HepG2 (cell line): ENCODE measurements around the gene PARK7. TPM values are rescaled to one million over a fixed set of nuclear protein-coding genes. Genes with fewer than 3 reads are reported as not detected.

Source experiments
- AGO1 ChIP-seq: fragments of 200-400 bp; formaldehyde crosslinking; IDR thresholded peaks from 2 replicates; pipeline ENCODE4 v1.6.1; 2017; ENCODE audit warnings: mild to moderate bottlenecking, low read depth, low read length, moderate library complexity; ENCODE audit not compliant: poor library complexity, severe bottlenecking
- ATM ChIP-seq: fragments of 450-650 bp; IDR thresholded peaks from 2 replicates; pipeline ENCODE4 v1.7.1; 2017; ENCODE audit warnings: mild to moderate bottlenecking, borderline replicate concordance
- DMAP1 ChIP-seq: IDR thresholded peaks from 2 replicates; pipeline ENCODE4 v1.6.1; 2016
- JDP2 ChIP-seq: sonication (generic); formaldehyde crosslinking; IDR thresholded peaks from 2 replicates; pipeline ENCODE4 v1.8.1; 2022; ENCODE audit warnings: missing genetic modification reagents, borderline replicate concordance
- KAT8 ChIP-seq: IDR thresholded peaks from 2 replicates; pipeline ENCODE4 v1.6.1; 2016; ENCODE audit warnings: missing genetic modification reagents, missing compliant biosample characterization
- NR2C2 ChIP-seq: sonication (generic); formaldehyde crosslinking; IDR thresholded peaks from 2 replicates; pipeline ENCODE4 v1.4.0; 2020; ENCODE audit warnings: missing genetic modification reagents, mild to moderate bottlenecking, moderate library complexity, borderline replicate concordance
- ONECUT2 ChIP-seq: sonication (generic); formaldehyde crosslinking; IDR thresholded peaks from 2 replicates; pipeline ENCODE4 v1.4.0; 2020; ENCODE audit warnings: missing genetic modification reagents
- RAD51 ChIP-seq: fragments of 450-650 bp; IDR thresholded peaks from 2 replicates; pipeline ENCODE4 v1.6.1; 2016; ENCODE audit warnings: borderline replicate concordance
- SIX1 ChIP-seq: sonication (generic); formaldehyde crosslinking; IDR thresholded peaks from 2 replicates; pipeline ENCODE4 v1.4.0; 2020; ENCODE audit warnings: missing genetic modification reagents, borderline replicate concordance
- SMYD3 ChIP-seq: sonication (generic); formaldehyde crosslinking; IDR thresholded peaks from 2 replicates; pipeline ENCODE4 v1.8.1; 2023; ENCODE audit warnings: mild to moderate bottlenecking, missing genetic modification reagents
- TEAD3 ChIP-seq: optimal IDR thresholded peaks from 2 replicates; pipeline ENCODE3; 2016; ENCODE audit warnings: borderline replicate concordance
- TFDP1 ChIP-seq: IDR thresholded peaks from 2 replicates; pipeline ENCODE4 v1.6.1; 2016; ENCODE audit warnings: missing compliant biosample characterization, missing genetic modification reagents, borderline replicate concordance
- THYN1 ChIP-seq: sonication (generic); formaldehyde crosslinking; IDR thresholded peaks from 2 replicates; pipeline ENCODE4 v1.8.1; 2023; ENCODE audit warnings: low read depth, mild to moderate bottlenecking, moderate library complexity, missing genetic modification reagents, borderline replicate concordance
- ZFP1 ChIP-seq: IDR thresholded peaks from 2 replicates; pipeline ENCODE4 v1.6.1; 2016
- ZNF484 ChIP-seq: sonication (generic); formaldehyde crosslinking; IDR thresholded peaks from 2 replicates; pipeline ENCODE4 v1.5.1; 2020; ENCODE audit warnings: mild to moderate bottlenecking, low read depth, missing genetic modification reagents, borderline replicate concordance
- ZNF556 ChIP-seq: sonication (generic); formaldehyde crosslinking; IDR thresholded peaks from 2 replicates; pipeline ENCODE4 v1.4.0; 2020; ENCODE audit warnings: mild to moderate bottlenecking, missing genetic modification reagents, borderline replicate concordance
- ZNF766 ChIP-seq: sonication (generic); formaldehyde crosslinking; IDR thresholded peaks from 2 replicates; pipeline ENCODE4 v1.5.0; 2020; ENCODE audit warnings: missing genetic modification reagents, borderline replicate concordance
- ZNF775 ChIP-seq: sonication (generic); formaldehyde crosslinking; IDR thresholded peaks from 2 replicates; pipeline ENCODE4 v1.4.0; 2020; ENCODE audit warnings: missing genetic modification reagents, mild to moderate bottlenecking, moderate library complexity, borderline replicate concordance
- polyA plus RNA-seq, 8 experiments: library from polyadenylated mRNA; depleted of rRNA in 3 of 8; stranded (reverse) in 7 of 8; unstranded in 1 of 8; fragments of >200 nt; fragmentation: Illumina TruSeq in 4 of 8; extraction: Trizol in 4 of 8; gene quantifications; 2 replicates each; pipeline versions ENCODE4 v1.2.1 to v1.2.3, GENCODE V29; 2011 to 2016; ENCODE audit warnings: low read depth in 4 of 8, missing spikeins in 1 of 8, mixed read lengths in 1 of 8; ENCODE audit not compliant: insufficient read depth in 1 of 8
- total RNA-seq, 5 experiments: library from RNA; depleted of rRNA; stranded (reverse); fragments of >200 nt; fragmentation: Illumina TruSeq; extraction: Trizol; gene quantifications; 2 replicates each; pipeline ENCODE4 v1.2.3, GENCODE V29; 2016; ENCODE audit warnings: low read depth in 1 of 5
- TF ChIP-seq, protein P1 (sequence below): sonication (generic); formaldehyde crosslinking; IDR thresholded peaks from 2 replicates; pipeline ENCODE4 v1.4.0; 2020; ENCODE audit warnings: missing genetic modification reagents
- TF ChIP-seq, protein P2 (sequence below): sonication (generic); formaldehyde crosslinking; IDR thresholded peaks from 2 replicates; pipeline ENCODE4 v1.8.1; 2022; ENCODE audit warnings: mild to moderate bottlenecking, missing genetic modification reagents
- TF ChIP-seq, protein P3 (sequence below): sonication (generic); formaldehyde crosslinking; IDR thresholded peaks from 2 replicates; pipeline ENCODE4 v1.5.1; 2020; ENCODE audit warnings: missing genetic modification reagents, mild to moderate bottlenecking, borderline replicate concordance
- TF ChIP-seq, protein P4 (sequence below): sonication (generic); formaldehyde crosslinking; IDR thresholded peaks from 2 replicates; pipeline ENCODE4 v1.4.0; 2020; ENCODE audit warnings: missing genetic modification reagents

PARK7 gene
- total and polyA plus RNA-seq, 2 of the 13 experiments (the other 11 are each of a cell fraction or from before 2014, with no cell fraction given): 212 to 296 TPM

GRCh38 chr1:7961216-7962013, at the start of gene PARK7 (continued):
- TF ChIP-seq KAT8 (CRISPR knock-in tag) (peak; percentile 92), DMAP1 (peak; percentile 80), RAD51 (no peak), TFDP1 (peak; percentile 48; the same call in 1 of the 2 replicates), ZNF556 (CRISPR knock-in tag) (peak; percentile 88; the same call in 1 of the 2 replicates), ZNF766 (CRISPR knock-in tag) (0 out of 2 replicates have a peak, but pooled peaks have one; percentile 75), JDP2 (CRISPR knock-in tag) (no peak), ZNF775 (CRISPR knock-in tag) (no peak), ONECUT2 (CRISPR knock-in tag) (no peak), ZNF484 (CRISPR knock-in tag) (no peak), SIX1 (CRISPR knock-in tag) (no peak), NR2C2 (CRISPR knock-in tag) (peak; percentile 91), AGO1 (peak; percentile 78), ATM (no peak), ZFP1 (CRISPR knock-in tag) (no peak), TEAD3 (CRISPR knock-in tag) (peak; percentile 63), SMYD3 (CRISPR knock-in tag) (peak; percentile 84), THYN1 (no peak)
- TF ChIP-seq, protein P1, sequence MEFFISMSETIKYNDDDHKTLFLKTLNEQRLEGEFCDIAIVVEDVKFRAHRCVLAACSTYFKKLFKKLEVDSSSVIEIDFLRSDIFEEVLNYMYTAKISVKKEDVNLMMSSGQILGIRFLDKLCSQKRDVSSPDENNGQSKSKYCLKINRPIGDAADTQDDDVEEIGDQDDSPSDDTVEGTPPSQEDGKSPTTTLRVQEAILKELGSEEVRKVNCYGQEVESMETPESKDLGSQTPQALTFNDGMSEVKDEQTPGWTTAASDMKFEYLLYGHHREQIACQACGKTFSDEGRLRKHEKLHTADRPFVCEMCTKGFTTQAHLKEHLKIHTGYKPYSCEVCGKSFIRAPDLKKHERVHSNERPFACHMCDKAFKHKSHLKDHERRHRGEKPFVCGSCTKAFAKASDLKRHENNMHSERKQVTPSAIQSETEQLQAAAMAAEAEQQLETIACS (CRISPR knock-in tag): peak; percentile 62; the same call in 1 of the 2 replicates
- TF ChIP-seq, protein P2, sequence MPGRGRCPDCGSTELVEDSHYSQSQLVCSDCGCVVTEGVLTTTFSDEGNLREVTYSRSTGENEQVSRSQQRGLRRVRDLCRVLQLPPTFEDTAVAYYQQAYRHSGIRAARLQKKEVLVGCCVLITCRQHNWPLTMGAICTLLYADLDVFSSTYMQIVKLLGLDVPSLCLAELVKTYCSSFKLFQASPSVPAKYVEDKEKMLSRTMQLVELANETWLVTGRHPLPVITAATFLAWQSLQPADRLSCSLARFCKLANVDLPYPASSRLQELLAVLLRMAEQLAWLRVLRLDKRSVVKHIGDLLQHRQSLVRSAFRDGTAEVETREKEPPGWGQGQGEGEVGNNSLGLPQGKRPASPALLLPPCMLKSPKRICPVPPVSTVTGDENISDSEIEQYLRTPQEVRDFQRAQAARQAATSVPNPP: peak; percentile 45; the same call in 1 of the 2 replicates
- TF ChIP-seq, protein P3, sequence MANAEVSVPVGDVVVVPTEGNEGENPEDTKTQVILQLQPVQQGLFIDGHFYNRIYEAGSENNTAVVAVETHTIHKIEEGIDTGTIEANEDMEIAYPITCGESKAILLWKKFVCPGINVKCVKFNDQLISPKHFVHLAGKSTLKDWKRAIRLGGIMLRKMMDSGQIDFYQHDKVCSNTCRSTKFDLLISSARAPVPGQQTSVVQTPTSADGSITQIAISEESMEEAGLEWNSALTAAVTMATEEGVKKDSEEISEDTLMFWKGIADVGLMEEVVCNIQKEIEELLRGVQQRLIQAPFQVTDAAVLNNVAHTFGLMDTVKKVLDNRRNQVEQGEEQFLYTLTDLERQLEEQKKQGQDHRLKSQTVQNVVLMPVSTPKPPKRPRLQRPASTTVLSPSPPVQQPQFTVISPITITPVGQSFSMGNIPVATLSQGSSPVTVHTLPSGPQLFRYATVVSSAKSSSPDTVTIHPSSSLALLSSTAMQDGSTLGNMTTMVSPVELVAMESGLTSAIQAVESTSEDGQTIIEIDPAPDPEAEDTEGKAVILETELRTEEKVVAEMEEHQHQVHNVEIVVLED (CRISPR knock-in tag): peak; percentile 95
- TF ChIP-seq, protein P4, sequence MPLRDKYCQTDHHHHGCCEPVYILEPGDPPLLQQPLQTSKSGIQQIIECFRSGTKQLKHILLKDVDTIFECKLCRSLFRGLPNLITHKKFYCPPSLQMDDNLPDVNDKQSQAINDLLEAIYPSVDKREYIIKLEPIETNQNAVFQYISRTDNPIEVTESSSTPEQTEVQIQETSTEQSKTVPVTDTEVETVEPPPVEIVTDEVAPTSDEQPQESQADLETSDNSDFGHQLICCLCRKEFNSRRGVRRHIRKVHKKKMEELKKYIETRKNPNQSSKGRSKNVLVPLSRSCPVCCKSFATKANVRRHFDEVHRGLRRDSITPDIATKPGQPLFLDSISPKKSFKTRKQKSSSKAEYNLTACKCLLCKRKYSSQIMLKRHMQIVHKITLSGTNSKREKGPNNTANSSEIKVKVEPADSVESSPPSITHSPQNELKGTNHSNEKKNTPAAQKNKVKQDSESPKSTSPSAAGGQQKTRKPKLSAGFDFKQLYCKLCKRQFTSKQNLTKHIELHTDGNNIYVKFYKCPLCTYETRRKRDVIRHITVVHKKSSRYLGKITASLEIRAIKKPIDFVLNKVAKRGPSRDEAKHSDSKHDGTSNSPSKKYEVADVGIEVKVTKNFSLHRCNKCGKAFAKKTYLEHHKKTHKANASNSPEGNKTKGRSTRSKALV: peak; percentile 80
